Stimulated activated effector memory CD8-positive, alpha-beta T cell treated with anti-CD3 and anti-CD28 coated beads, Interleukin-12 subunit alpha, Interleukin-12 subunit beta, amount 100 ng/mL, for 72 hours (primary cell): ENCODE data around the gene PIK3C2B.

ENCODE experiments used
- ATAC-seq: fragments of 150-1000 bp; cut with Tn5 transposase; 2 replicates; pipeline ENCODE4 v1.10.0; 2021
- DNase-seq, 2 donors: peaks; one replicate each; pipeline ENCODE4 v3.0.0; 2021 to 2022; ENCODE audit warnings: low spot score in 2 of 2
- H3K27ac Mint-ChIP-seq: one replicate; pipeline ENCODE4 v1.8.0; 2022; ENCODE audit warnings: mild to moderate bottlenecking, mixed read lengths
- H3K36me3 Mint-ChIP-seq: one replicate; pipeline ENCODE4 v1.8.0; 2022; ENCODE audit warnings: mild to moderate bottlenecking, mixed read lengths
- H3K4me1 Mint-ChIP-seq: one replicate; pipeline ENCODE4 v1.8.0; 2022; ENCODE audit warnings: mixed read lengths
- H3K4me3 Mint-ChIP-seq: one replicate; pipeline ENCODE4 v1.8.0; 2022; ENCODE audit warnings: mild to moderate bottlenecking, mixed read lengths
- H3K9me3 Mint-ChIP-seq: one replicate; pipeline ENCODE4 v1.8.0; 2022; ENCODE audit warnings: mixed read lengths

PIK3C2B gene

GRCh38 chr1:204514828-204515227 lies 20.2 kb upstream of the PIK3C2B start:
- Mint-ChIP-seq H3K36me3 (peaks cover 5% of the 10 kb centered on the region), H3K9me3 (no peaks in the 10 kb centered on the region), H3K4me3 (no peak overlapping the region), H3K4me1 (peaks cover 30% of the 10 kb centered on the region), H3K27ac (no peak overlapping the region)
- no peak for DNase-seq
- no peak for ATAC-seq

- peak overlapping the region; percentile 91 for H3K4me3 Mint-ChIP-seq
- DNase-seq = peak in 1 of 2 donors; percentile 65
Observed at GRCh38 chr1:204513117-204513716, 18.6 kb upstream of the PIK3C2B start.

GRCh38 chr1:204511366-204511765 lies 16.8 kb upstream of the PIK3C2B start:
- H3K4me3 Mint-ChIP-seq = no peak overlapping the region
- DNase-seq = no peak
- H3K36me3 Mint-ChIP-seq = peaks cover 23% of the 10 kb centered on the region
- H3K4me1 Mint-ChIP-seq = peaks cover 24% of the 10 kb centered on the region
- peaks cover under 1% of the 10 kb centered on the region for H3K9me3 Mint-ChIP-seq
- peak overlapping the region; percentile 46 for H3K27ac Mint-ChIP-seq
- ATAC-seq = no peak

More at GRCh38 chr1:204513117-204513716, 18.6 kb upstream of the PIK3C2B start:
- H3K27ac Mint-ChIP-seq = peak overlapping the region; percentile 100
- H3K4me1 Mint-ChIP-seq = peaks cover 14% of the 10 kb centered on the region
- peak; percentile 11 for ATAC-seq
- no peaks in the 10 kb centered on the region for H3K9me3 Mint-ChIP-seq
- H3K36me3 Mint-ChIP-seq = peaks cover 5% of the 10 kb centered on the region

DNA sequence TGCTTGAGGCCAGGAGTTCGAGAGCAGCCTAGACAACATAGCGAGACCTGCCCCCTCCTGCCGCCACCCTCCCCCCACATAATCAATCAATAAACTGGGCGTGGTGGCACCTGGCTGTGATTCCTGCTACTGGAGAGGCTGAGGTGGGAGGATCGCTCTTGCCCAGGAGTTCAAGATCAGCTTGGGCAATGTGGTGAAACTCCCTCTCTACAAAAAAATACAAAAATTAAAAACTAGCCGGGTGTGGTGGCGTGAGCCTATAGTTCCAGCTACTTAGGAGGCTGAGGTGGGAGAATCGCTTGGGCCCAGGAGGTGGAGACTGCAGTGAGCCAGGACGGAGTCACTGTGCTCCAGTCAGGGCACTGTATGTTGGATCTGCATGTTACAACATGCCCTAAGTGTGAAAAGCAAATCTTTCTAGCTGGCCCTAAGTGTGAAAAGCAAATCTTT lies 14.6 kb upstream of the PIK3C2B start:
- ATAC-seq = no peak
- no peak overlapping the region for H3K4me3 Mint-ChIP-seq
- H3K9me3 Mint-ChIP-seq = peaks cover 3% of the 10 kb centered on the region
- DNase-seq = no peak
- H3K36me3 Mint-ChIP-seq = peaks cover 42% of the 10 kb centered on the region
- H3K27ac Mint-ChIP-seq = no peak overlapping the region
- H3K4me1 Mint-ChIP-seq = peaks cover 36% of the 10 kb centered on the region

DNA sequence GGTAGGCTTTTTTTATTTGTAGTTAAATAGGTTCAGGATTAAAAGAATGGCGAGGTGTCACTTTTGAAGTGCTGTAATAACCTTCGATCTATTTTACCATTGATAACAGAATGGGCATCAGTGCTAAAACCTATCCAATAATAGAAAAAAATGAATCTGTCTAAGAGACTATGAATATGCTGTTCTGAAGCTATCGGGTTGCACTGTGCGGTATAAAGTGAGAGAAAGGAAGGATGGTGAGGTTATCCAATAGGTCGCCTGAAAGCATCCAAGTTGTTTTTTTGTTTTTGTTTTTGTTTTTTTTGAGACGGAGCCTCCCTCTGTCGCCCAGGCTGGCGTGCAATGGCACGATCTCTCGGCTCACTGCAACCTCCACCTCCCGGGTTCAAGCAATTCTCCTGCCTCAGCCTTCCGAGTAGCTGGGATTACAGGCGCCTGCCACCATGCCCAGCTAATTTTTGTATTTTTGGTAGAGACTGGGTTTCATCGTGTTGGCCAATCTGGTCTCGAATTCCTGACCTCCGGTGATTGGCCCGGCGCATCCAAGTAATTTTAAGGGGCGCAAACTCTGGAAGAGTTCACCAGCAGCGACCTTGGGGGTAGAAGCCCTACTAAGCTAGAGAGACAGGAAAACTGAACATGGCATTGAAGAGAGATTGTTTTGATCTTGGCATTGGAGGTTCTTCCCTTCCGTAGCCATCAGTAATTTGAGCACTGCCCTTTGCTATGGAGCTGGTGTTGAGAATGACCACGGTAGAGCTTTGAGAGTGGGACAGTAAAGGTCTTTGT lies 12.9 kb upstream of the PIK3C2B start:
- Mint-ChIP-seq H3K9me3 (peaks cover 3% of the 10 kb centered on the region), H3K4me1 (peaks cover 35% of the 10 kb centered on the region), H3K4me3 (peak overlapping the region; percentile 71), H3K27ac (peak overlapping the region; percentile 100), H3K36me3 (peaks cover 36% of the 10 kb centered on the region)
- ATAC-seq (peak; percentile 39), DNase-seq (peak in 1 of 2 donors; percentile 66)

- peak; percentile 88 to 99 for DNase-seq
- H3K36me3 Mint-ChIP-seq = peaks cover 36% of the 10 kb centered on the region
- peaks cover 3% of the 10 kb centered on the region for H3K9me3 Mint-ChIP-seq
- peak; percentile 82 for ATAC-seq
- H3K27ac Mint-ChIP-seq = peak overlapping the region; percentile 100
- peak overlapping the region; percentile 71 for H3K4me3 Mint-ChIP-seq
- H3K4me1 Mint-ChIP-seq = peaks cover 35% of the 10 kb centered on the region
Observed at GRCh38 chr1:204506969-204507316, 12.3 kb upstream of the PIK3C2B start.

DNA sequence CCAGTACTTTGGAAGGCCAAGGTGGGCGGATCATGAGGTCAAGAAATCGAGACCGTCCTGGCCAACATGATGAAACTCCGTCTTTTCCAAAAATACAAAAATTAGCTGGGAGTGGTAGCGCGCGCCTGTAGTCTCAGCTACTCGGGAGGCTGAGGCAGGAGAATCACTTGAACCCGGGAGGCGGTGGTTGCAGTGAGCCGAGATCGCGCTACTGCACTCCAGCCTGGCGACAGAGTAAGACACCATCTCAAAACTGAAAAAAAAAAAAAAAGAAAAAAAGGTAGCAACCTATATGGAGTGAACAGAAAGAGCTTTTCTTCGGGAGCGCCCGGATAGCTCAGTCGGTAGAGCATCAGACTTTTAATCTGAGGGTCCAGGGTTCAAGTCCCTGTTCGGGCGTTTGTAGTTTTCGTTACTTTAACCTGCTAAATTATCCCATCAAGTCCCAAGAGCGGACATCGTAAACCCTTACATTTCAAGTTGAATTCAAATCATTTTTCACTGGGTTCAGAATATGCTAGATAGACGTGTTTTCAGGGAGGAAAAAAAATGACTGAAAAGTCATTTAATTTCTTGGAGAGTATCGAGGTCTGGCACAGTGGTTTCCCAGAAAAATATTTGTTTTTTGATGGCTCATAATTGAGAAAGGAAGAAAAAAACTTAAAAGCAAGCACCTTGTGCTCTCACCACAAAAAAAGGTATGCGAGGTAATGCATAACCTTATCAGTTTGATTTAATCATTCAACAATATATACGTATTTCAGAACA lies 11.8 kb upstream of the PIK3C2B start:
- Mint-ChIP-seq H3K9me3 (peaks cover 3% of the 10 kb centered on the region), H3K4me3 (peak overlapping the region; percentile 71), H3K27ac (peak overlapping the region; percentile 100), H3K36me3 (peaks cover 36% of the 10 kb centered on the region), H3K4me1 (peaks cover 35% of the 10 kb centered on the region)
- peak; percentile 91 for ATAC-seq
- peak; percentile 63 to 91 for DNase-seq

- H3K4me3 Mint-ChIP-seq = peak overlapping the region; percentile 71
- H3K4me1 Mint-ChIP-seq = peaks cover 35% of the 10 kb centered on the region
- H3K27ac Mint-ChIP-seq = peak overlapping the region; percentile 100
- DNase-seq (no peak), ATAC-seq (no peak)
- H3K36me3 Mint-ChIP-seq = peaks cover 36% of the 10 kb centered on the region
- H3K9me3 Mint-ChIP-seq = peaks cover 3% of the 10 kb centered on the region
Observed at GRCh38 chr1:204505674-204506200, 11.1 kb upstream of the PIK3C2B start.

- H3K9me3 Mint-ChIP-seq = peaks cover 3% of the 10 kb centered on the region
- ATAC-seq = no peak
- H3K27ac Mint-ChIP-seq = no peak overlapping the region
- H3K4me1 Mint-ChIP-seq = peaks cover 40% of the 10 kb centered on the region
- no peak for DNase-seq
- H3K36me3 Mint-ChIP-seq = peaks cover 36% of the 10 kb centered on the region
- no peak overlapping the region for H3K4me3 Mint-ChIP-seq
Observed at GRCh38 chr1:204503913-204504519, 9.4 kb upstream of the PIK3C2B start.

DNA sequence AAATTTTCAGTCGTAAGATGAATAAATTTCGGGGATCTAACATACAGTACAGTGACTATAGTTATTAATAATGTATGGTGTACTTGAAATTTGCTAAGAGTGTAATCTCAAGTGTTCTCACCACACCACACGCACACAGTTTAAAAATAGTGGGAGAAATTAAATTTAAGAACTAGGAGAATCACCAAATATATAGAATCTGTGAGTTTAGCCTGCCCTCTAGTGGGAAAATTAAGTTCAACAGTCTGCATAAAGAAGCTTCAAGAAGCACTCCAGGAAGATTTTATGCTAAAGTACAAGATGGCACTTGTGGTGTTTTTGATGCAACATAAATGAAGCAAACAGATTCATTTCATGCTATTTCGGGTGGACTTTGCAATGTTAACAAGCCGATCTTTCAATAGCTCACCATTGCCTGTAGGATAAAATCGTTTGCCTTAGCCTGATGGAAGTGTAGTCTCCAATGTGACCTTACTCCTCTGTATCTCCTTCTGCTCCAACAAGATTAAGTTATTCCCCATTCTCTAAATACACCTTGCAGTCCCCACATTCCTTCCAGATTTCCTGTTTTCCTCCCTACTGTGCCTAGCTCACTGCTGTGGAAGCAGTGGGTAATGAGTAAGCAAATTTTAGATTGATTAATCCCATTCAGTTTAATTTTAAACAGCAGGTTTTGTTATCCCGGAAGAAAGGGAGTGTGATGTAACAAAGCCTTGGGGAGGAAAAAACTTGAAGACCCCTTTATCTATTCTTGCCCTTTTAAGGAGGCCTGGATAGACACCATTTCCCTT lies 8.7 kb upstream of the PIK3C2B start:
- ATAC-seq (no peak), DNase-seq (no peak)
- no peak overlapping the region for H3K27ac Mint-ChIP-seq
- H3K4me3 Mint-ChIP-seq = no peak overlapping the region
- peaks cover 40% of the 10 kb centered on the region for H3K4me1 Mint-ChIP-seq
- H3K9me3 Mint-ChIP-seq = peaks cover 3% of the 10 kb centered on the region
- H3K36me3 Mint-ChIP-seq = peaks cover 36% of the 10 kb centered on the region

- peaks cover 27% of the 10 kb centered on the region for H3K36me3 Mint-ChIP-seq
- H3K4me3 Mint-ChIP-seq = no peak overlapping the region
- H3K27ac Mint-ChIP-seq = no peak overlapping the region
- peaks cover 3% of the 10 kb centered on the region for H3K9me3 Mint-ChIP-seq
- DNase-seq (no peak), ATAC-seq (no peak)
- peaks cover 31% of the 10 kb centered on the region for H3K4me1 Mint-ChIP-seq
Observed at GRCh38 chr1:204502241-204502640, 7.6 kb upstream of the PIK3C2B start.

DNA sequence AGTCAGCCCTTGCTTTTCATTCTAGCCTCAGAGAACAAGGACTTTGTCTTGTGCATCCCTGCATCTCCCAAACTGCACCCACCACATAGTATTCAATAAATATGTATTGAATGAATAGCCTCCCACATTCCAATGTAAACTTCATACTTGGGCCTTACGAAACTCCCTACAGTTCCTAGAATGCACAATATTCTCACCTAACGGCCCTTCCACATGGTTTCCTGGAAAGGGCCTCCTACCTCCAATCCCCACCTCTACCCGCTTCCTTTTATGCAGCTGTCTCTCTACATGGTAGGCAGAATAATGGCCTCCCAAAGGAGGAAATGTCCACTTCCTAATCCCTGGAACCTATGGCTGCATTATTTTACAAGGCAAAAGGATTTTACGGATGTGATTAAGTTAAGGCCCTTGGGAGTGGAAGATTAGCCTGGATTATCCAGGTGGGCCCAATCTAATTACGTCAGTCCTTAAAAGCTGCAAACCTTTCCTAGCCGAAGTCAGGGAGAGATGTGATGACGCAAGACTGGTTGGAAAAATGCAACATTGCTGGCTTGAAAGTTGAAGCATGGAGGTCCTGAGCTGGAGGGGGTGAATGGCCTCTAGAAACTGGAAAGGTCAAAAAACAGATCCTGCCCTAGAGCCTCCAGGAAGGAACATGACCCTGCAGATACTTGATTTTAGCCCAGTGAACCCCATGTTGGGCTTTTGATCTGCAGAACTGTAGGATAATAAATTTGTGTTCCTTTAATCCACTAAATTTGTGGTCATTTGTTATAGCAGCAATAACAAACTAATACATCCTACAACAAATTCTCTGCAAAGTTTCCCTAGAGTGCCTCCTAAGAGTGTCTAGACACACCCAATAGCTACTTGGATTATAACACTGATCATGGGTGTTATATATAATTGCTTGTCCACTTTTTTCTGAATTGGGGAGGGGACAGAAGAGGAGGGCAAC lies 5.2 kb upstream of the PIK3C2B start:
- H3K9me3 Mint-ChIP-seq = no peaks in the 10 kb centered on the region
- peaks cover 9% of the 10 kb centered on the region for H3K36me3 Mint-ChIP-seq
- DNase-seq = no peak
- H3K4me1 Mint-ChIP-seq = peaks cover 24% of the 10 kb centered on the region
- no peak for ATAC-seq
- H3K27ac Mint-ChIP-seq = peak overlapping the region; percentile 29
- no peak overlapping the region for H3K4me3 Mint-ChIP-seq

GRCh38 chr1:204498981-204499380 lies 4.4 kb upstream of the PIK3C2B start:
- H3K4me3 Mint-ChIP-seq = no peak overlapping the region
- H3K27ac Mint-ChIP-seq = no peak overlapping the region
- H3K4me1 Mint-ChIP-seq = peaks cover 24% of the 10 kb centered on the region
- H3K9me3 Mint-ChIP-seq = no peaks in the 10 kb centered on the region
- peaks cover 7% of the 10 kb centered on the region for H3K36me3 Mint-ChIP-seq
- ATAC-seq = no peak
- DNase-seq = no peak
